ENCODE results near the gene ZNF514.

DNA sequence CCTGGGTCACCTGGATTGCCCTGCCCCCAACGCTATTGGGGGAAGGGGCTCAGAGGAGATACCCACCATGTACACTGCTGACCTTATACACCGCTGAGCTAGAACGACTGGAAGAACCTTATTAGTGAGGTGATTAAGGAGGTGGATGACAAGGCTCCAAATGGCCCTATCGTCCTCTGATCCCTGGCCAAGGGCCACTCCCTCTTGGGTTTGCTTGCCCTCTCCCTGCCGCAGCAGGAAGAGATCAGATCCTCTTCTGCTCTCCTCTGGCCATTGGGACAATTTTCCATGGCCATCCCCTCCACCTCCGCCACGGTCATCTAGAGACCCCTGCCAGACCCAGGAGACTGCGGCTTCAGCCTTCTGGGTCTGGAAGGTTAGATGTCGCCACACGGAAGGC, 1.2 kb downstream of the ZNF514 start:
- TF ChIP-seq POLR2A (IDR thresholded peaks at IDR 0.05; ENCODE audit: borderline replicate concordance, extremely low read depth, insufficient read depth, insufficient read length), result no peak
- TF ChIP-seq POLR2AphosphoS5 (IDR thresholded peaks at IDR 0.05; ENCODE audit: low read depth, low read length), result no peak
- TF ChIP-seq EGR1 (IDR thresholded peaks at IDR 0.05; ENCODE audit: low read depth), result no peak
- TF ChIP-seq, protein P1, sequence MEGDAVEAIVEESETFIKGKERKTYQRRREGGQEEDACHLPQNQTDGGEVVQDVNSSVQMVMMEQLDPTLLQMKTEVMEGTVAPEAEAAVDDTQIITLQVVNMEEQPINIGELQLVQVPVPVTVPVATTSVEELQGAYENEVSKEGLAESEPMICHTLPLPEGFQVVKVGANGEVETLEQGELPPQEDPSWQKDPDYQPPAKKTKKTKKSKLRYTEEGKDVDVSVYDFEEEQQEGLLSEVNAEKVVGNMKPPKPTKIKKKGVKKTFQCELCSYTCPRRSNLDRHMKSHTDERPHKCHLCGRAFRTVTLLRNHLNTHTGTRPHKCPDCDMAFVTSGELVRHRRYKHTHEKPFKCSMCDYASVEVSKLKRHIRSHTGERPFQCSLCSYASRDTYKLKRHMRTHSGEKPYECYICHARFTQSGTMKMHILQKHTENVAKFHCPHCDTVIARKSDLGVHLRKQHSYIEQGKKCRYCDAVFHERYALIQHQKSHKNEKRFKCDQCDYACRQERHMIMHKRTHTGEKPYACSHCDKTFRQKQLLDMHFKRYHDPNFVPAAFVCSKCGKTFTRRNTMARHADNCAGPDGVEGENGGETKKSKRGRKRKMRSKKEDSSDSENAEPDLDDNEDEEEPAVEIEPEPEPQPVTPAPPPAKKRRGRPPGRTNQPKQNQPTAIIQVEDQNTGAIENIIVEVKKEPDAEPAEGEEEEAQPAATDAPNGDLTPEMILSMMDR (IDR thresholded peaks at IDR 0.05 in 2 of 3, conservative IDR thresholded peaks at IDR 0.05 in 1 of 3; ENCODE audit: borderline replicate concordance in 1 of 3, insufficient read depth in 1 of 3, low read depth in 2 of 3, low read length in 2 of 3), result no peak
- no peak for TF ChIP-seq EZH2 (IDR thresholded peaks at IDR 0.05)
- TF ChIP-seq REST (IDR thresholded peaks at IDR 0.05; ENCODE audit: low read depth), result no peak
- no peak for TF ChIP-seq ZFX (IDR thresholded peaks at IDR 0.05)
- no peak for TF ChIP-seq SRF (IDR thresholded peaks at IDR 0.05; ENCODE audit: low read depth)
- no peak for TF ChIP-seq JUND (IDR thresholded peaks at IDR 0.05)

Measured in HCT116 (cell line).